IPS-NIHi7 (cell line): ENCODE measurements around the gene PRSS16.
A peak's percentile ranks its signal among the peaks of the same experiment; 100 is the strongest.

Experiments
- DNase-seq: peaks from one replicate; pipeline ENCODE4 v3.0.0; 2012; ENCODE audit warnings: mixed read lengths; ENCODE audit errors: extremely low spot score

PRSS16 gene

DNA sequence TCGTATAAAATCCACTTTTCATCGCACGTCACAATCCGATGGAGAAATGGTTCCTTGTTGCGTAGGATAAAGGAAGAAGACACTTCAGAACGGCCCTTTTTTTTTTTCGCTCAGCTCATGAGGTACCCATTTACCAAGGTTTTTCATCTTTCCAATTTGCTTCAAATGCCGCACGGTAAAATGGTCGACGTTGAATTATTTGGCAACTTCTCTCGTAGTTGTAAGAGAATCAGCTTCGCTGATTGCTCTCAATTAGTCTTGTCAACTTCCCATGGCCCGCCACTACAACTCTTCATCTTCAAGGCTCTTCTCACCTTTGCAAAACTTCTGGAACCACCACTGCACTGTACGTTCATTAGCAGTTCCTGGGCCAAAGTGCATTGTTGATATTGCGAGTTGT, 35.8 kb downstream of the PRSS16 start:
- no peak for DNase-seq

DNA sequence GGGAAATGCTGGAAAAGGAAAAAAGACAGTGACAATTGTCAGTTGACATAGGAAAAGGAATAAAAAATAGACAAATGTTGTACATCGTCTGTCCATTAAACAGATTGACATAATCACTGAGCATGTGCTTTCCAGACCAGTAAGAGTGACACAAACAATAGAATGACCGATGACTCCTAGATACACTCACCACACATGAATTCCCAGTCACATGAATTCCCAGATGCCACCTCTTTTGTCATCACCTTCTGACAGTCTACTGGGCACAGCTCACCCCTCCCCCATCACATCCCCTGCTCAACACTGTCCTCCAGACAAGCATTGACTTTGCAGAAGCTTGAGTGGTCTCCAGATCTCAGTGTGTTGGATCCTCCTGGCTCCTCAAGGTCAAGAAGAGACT, 38.6 kb downstream of the PRSS16 start:
- DNase-seq: no peak

- DNase-seq: no peak
Observed at GRCh38 chr6:27287751-27288135, 40.2 kb downstream of the PRSS16 start.

DNA sequence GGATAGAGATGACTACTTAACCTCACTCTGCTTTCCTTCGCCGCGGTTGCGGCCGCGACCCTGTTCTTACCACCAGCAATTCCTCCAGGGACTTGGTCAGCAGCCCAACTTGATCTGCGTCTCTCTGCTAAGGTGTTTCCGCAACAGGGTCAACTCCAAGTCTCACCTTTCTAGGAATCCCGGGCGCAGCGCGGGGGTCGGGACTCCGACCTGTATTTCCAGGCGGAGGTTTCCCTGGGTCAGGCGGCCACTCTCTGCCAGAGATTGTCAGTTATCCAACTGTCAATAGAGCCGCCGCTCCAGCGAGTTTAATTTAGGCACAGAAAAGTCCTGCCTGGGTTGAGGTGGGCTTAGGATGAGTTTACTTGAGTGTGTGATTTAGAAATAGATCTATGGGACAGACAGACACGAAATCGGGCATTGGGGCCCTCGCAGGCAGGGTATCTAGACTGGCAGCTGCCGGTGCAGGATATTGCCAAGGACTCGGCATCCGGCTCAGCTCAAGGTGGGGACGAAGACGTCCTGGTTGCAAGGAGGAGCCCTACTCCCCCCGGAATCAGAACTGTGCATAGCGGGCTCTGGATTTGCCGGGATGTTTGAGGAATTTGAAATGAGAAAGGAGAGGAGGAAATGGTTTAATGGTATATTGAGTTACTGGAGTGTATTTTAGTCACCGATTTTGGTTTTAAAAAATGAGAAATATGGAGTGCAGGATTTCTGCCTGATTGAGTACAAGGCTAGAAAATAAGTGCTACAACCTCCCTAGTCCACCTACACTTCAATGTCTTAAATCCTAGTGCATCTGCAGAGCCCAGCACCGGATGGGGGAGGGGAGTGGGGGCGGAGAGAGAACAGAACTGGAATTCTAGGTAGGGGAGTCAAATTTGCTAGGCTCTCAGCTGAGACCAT, 40.9 kb downstream of the PRSS16 start:
- DNase-seq: peak; percentile 39

- DNase-seq: peak; percentile 50
Observed at GRCh38 chr6:27290065-27290849, 42.8 kb downstream of the PRSS16 start.

DNA sequence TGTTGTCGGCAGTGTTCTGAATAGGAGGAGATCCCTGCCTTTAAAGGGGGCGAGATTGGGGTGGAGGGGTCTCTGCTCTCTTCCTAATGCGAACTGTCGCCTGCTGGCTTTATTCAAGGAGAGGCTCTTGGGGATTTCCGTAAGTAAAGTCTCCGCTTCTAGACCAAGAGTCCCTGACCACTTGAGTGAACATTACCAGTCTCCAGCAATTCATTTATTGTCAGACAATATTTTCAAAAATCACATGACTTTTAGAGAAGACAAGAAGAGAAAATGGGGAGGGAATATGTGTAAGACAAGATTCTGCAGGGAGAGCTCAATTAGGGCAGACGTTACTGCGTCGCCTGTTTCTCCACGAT, 43.3 kb downstream of the PRSS16 start:
- DNase-seq: no peak

- peak; percentile 63 for DNase-seq
Observed at GRCh38 chr6:27293436-27294098, 46.1 kb downstream of the PRSS16 start.

DNA sequence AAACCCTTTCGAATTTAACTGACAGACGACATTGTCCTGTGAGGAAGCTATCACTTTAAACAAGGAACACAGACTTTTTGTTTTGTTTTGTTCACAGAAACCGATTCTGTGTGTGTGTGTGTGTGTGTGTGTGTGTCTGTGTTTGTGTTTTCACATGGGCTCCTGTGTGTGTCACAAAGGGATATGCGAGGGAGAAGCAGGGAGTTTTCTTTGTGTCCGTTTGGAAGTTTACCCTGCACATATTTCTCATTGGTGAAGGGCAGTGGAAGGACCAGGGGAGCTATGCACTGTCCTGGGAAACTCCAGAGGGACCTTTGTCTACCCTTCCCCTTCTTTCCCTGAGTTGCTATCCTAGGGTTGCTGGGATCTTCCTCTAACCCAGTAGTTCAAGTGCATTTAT, 46.9 kb downstream of the PRSS16 start:
- no peak for DNase-seq

- DNase-seq: peak; percentile 52
Observed at GRCh38 chr6:27295301-27296079, 48.0 kb downstream of the PRSS16 start.

DNA sequence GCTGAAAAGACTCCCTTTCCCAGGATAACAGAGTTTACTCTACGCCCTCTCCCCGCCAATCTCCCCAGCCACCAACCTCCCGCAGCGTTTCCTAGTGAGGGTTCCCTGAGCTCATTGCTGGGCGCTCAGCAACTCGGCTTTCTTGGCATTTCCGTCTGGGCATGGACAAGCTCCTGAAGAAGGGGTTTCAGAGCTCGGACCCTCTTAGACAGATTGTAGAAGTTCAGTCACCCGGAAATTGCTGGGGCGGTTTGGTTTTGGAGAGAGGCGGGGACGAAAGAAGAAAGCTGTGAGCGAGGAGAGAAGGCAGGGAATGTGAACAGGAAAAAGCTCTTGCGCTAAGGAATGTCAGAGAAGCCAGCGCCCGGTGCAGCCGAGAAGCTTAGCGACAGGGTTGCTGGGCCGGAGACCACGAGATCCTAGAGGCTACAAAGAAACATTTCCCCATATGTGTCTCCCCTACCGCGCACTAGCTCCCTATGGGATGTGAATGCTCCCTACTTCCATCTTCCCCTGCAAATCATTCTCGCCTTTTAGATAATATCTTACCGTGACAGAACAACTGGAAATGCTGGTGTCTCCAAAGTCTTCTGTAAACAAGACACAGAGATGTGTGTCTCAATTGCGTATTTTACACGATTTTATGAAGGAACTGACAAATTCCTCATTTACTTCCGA, 48.7 kb downstream of the PRSS16 start:
- DNase-seq: peak; percentile 57

DNA sequence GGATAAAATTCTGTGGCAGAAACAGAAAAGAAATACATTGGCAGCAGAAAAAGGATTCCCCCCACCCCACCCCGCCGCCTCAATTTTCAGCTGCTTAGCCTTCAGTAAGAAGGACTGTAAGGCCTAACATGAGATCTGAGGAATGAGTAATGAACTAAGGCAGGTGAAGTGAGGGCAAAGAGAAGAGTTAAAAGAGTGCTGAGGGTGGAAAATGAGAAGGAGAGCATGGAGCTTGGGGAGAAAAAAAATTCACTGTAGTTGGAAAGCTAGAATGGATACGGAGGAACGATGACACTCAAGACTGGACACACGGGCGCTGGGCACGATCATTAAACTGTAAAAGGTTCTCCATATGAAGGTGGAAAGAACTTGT, 50.0 kb downstream of the PRSS16 start:
- DNase-seq: no peak

- no peak for DNase-seq
Observed at GRCh38 chr6:27297857-27298730, 50.6 kb downstream of the PRSS16 start.

DNA sequence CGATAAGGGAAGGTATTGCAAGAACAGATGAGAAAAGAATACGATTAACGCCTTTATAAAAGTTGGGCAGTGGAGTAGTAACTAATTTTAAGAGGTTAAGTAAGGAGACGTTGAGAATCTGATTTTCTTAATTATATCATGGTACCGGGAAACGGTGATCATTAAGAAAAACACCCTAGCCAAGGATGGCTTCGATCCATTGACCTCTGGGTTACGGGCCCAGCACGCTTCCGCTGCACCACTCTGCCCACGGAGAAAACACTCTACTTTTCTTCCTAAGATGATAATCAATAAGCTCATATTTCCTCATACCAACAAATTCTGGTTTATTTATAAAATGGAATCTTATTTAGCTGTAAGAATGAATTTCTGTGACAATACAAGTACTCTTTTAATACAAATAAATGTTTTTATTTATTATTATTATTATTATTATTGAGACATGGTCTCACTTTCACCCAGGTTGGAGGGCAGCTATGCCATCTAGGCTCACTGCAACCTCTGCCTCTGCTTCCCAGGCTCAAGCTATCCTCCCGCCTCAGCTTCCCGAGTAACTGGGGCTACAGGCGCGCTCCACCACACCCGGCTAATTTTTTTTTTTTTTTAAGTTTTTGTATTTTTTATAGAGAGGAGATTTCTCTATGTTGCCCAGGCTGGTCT, 56.2 kb downstream of the PRSS16 start:
- peak; percentile 70 for DNase-seq
